ENCODE results near the gene JAK2.

DNA sequence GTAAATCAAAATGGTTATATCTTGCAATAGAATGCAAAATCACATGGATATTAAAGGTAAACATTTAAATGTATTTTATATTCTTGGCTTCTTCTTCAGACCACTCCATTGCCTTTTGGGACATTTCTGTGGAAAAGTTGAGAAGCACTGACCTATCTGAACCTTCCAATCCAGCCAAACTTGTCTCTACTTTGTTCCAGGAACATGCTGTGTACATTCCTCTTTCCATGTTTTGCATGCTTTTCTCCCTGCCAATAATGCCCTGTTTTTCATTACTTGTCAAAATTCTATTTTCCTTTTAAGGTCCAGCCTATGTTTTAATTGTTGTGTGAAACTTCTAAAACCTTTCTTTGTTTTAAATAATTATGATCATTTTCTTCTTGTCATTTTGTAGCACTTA lies 28.3 kb downstream of the JAK2 start:
- TF ChIP-seq CTCF (IDR thresholded peaks at IDR 0.05): no peak
- no peak for TF ChIP-seq POLR2A (IDR thresholded peaks at IDR 0.05)
